Ishikawa (cell line): Measurements from ENCODE around the gene GNG12.
A peak's percentile ranks its signal among the peaks of the same experiment; 100 is the strongest.

ENCODE experiments used
- CEBPB ChIP-seq: IDR thresholded peaks from 2 replicates; pipeline ENCODE4 v1.6.1; 2012
- CREB1 ChIP-seq: IDR thresholded peaks from 2 replicates; pipeline ENCODE4 v1.6.1; 2012; ENCODE audit warnings: low read depth
- EGR1 ChIP-seq: IDR thresholded peaks from 2 replicates; pipeline ENCODE4 v1.6.1; 2012
- EP300 ChIP-seq: IDR thresholded peaks from 2 replicates; pipeline ENCODE4 v1.6.1; 2012; ENCODE audit warnings: borderline replicate concordance
- FOXM1 ChIP-seq: IDR thresholded peaks from 2 replicates; pipeline ENCODE4 v1.6.1; 2012; ENCODE audit warnings: low read depth, borderline replicate concordance
- NFIC ChIP-seq: IDR thresholded peaks from 2 replicates; pipeline ENCODE4 v1.6.1; 2012
- RAD21 ChIP-seq: IDR thresholded peaks from 2 replicates; pipeline ENCODE4 v1.6.1; 2012; ENCODE audit warnings: low read depth
- TAF1 ChIP-seq: IDR thresholded peaks from 2 replicates; pipeline ENCODE4 v1.6.1; 2012; ENCODE audit warnings: low read depth, mild to moderate bottlenecking
- TCF12 ChIP-seq: IDR thresholded peaks from 2 replicates; pipeline ENCODE4 v1.6.1; 2012; ENCODE audit warnings: low read depth
- TEAD4 ChIP-seq: IDR thresholded peaks from 2 replicates; pipeline ENCODE4 v1.6.1; 2012
- YY1 ChIP-seq: IDR thresholded peaks from 2 replicates; pipeline ENCODE4 v1.6.1; 2012; ENCODE audit warnings: low read depth
- ZBTB7A ChIP-seq: IDR thresholded peaks from 2 replicates; pipeline ENCODE4 v1.6.1; 2012; ENCODE audit warnings: low read depth
- TF ChIP-seq, protein P1 (sequence below): IDR thresholded peaks from 2 replicates; pipeline ENCODE4 v1.6.1; 2012
- TF ChIP-seq, protein P2 (sequence below): IDR thresholded peaks from 2 replicates; pipeline ENCODE4 v1.6.1; 2012
- TF ChIP-seq, protein P3 (sequence below): IDR thresholded peaks from 2 replicates; pipeline ENCODE4 v1.6.1; 2012; ENCODE audit warnings: low read depth, mild to moderate bottlenecking

GNG12 gene

DNA sequence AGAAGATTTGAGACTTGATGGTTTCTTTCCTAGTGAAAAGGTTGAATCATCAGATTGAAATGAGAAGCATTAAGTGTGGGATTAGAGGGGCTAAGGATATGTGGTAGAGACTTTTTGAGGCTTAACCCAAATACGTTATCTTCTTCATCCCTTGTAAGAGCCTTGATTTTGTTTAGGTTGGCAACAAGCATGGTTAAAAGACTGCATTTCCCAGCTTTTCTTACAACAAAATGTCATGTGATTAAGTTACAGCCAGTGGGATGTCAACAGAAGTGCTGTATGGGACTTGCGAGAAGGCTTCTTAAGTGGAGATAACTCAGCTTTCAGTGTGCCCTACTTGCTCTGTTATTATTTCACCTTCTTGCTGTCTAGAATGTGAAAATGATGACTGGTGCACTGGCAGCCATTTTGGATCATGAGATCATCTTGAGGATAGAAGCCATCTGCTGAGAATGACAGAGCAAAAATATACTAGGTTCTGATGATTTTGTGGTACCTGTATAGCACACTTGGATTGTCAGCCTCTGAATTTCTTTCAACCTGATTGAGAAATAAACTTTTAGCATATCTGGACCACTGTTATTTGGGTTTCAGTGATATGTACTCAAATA is 41.3 kb upstream of the GNG12 start:
- TF ChIP-seq EGR1 (no peak), TCF12 (no peak), EP300 (no peak), TEAD4 (no peak), ZBTB7A (no peak), YY1 (no peak)
- TF ChIP-seq, protein P1, sequence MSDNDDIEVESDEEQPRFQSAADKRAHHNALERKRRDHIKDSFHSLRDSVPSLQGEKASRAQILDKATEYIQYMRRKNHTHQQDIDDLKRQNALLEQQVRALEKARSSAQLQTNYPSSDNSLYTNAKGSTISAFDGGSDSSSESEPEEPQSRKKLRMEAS: no peak
- TF ChIP-seq, protein P2, sequence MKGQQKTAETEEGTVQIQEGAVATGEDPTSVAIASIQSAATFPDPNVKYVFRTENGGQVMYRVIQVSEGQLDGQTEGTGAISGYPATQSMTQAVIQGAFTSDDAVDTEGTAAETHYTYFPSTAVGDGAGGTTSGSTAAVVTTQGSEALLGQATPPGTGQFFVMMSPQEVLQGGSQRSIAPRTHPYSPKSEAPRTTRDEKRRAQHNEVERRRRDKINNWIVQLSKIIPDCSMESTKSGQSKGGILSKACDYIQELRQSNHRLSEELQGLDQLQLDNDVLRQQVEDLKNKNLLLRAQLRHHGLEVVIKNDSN: no peak

DNA sequence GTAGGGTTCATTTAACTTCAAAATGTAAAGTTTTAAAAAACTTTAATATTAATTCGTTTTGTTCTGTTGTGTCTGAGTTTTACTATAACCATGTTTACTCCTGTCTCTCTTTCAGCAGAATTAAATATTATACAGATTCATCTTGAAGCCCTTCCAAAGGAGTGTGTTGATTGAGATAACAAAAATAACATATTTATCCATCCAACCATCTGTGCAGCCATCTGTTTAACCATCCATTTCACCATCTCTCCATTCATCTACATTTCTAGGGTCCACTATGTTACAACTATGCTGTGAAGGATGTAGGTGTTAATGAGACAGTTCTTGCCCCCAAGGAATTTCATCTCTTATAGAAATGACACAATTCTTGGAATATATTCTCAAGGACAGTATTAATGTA is 36.0 kb upstream of the GNG12 start:
- no peak for TF ChIP-seq RAD21
- TF ChIP-seq ZBTB7A: no peak
- no peak for TF ChIP-seq FOXM1
- no peak for TF ChIP-seq TCF12
- no peak for TF ChIP-seq NFIC
- TF ChIP-seq CEBPB: no peak
- no peak for TF ChIP-seq CREB1
- no peak for TF ChIP-seq EP300
- no peak for TF ChIP-seq YY1
- TF ChIP-seq TAF1: no peak

DNA sequence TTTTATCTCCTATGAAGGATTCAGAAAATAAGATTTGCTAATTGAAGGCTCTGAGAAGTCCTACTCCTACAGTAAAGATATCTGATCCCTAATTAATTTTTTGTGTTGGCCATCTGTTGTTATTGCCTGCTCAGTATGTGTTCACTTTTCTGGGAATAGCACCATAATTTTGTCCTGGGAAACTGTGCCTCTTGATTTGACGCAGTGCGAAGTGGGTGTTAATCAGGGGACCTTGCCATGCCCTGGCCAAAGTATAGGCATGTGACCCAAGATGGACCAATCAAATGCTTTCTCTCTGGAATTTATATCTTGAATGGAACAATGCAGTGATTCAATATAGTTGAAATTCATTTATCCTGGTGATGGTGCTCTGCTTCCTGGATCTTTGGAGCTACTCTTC is 30.4 kb upstream of the GNG12 start:
- no peak for TF ChIP-seq FOXM1
- TF ChIP-seq, protein P2: peak; percentile 50; the same call in 1 of the 2 replicates

DNA sequence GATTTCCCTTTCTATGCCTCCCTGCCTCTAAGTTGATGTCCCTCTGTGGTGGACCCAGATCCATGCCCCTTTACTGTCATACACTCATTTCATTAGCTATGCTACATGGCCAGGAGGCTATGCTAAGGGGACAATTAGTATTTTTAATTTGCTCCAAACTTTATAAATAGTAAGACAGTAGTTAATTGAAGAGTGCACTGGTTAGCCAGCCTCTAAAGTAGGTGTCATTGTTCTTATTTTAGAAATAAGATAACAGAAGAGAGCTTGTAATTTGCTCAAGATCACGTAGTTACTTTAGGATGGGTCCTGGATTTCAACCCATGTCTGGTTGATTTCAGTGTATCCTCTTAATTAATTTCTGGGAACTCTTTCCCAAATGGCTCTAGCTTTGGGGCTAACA is 29.4 kb upstream of the GNG12 start:
- TF ChIP-seq EP300: no peak
- no peak for TF ChIP-seq CEBPB
- TF ChIP-seq TEAD4: no peak
- TF ChIP-seq, protein P3, sequence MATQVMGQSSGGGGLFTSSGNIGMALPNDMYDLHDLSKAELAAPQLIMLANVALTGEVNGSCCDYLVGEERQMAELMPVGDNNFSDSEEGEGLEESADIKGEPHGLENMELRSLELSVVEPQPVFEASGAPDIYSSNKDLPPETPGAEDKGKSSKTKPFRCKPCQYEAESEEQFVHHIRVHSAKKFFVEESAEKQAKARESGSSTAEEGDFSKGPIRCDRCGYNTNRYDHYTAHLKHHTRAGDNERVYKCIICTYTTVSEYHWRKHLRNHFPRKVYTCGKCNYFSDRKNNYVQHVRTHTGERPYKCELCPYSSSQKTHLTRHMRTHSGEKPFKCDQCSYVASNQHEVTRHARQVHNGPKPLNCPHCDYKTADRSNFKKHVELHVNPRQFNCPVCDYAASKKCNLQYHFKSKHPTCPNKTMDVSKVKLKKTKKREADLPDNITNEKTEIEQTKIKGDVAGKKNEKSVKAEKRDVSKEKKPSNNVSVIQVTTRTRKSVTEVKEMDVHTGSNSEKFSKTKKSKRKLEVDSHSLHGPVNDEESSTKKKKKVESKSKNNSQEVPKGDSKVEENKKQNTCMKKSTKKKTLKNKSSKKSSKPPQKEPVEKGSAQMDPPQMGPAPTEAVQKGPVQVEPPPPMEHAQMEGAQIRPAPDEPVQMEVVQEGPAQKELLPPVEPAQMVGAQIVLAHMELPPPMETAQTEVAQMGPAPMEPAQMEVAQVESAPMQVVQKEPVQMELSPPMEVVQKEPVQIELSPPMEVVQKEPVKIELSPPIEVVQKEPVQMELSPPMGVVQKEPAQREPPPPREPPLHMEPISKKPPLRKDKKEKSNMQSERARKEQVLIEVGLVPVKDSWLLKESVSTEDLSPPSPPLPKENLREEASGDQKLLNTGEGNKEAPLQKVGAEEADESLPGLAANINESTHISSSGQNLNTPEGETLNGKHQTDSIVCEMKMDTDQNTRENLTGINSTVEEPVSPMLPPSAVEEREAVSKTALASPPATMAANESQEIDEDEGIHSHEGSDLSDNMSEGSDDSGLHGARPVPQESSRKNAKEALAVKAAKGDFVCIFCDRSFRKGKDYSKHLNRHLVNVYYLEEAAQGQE: no peak
- no peak for TF ChIP-seq TAF1

DNA sequence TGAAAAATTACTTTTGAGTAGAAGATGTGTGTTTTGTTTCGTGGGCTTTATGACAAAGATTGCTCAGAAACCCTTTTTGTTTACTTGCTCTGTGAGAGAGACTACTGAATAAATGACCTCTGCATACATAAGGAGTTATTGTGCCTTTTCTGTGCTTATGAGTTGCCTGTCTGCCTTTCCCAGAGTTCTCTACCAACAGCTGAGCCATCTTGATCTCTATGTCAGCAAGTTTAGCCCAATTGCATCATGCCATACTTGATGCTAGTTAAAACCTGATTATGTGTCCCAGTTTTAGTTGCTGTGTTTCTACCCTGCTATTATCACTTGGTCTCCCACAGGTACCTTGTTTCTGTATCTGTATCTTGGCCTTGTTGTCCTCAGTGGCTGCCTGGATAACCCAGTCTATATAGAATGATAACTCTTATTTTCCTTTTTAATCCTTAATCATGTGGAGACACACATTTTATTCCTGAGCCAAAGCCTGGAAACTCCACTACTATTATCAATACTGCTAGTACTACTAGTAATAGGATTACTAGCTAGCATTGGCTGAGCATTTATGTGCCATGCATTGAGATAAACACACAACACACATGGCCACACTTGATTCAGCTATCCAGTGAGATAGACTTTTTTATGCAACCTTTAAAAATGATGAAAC is 28.7 kb upstream of the GNG12 start:
- TF ChIP-seq EP300 (no peak), ZBTB7A (no peak), TEAD4 (no peak), TCF12 (no peak)
- TF ChIP-seq, protein P3: no peak
- TF ChIP-seq, protein P1: no peak

DNA sequence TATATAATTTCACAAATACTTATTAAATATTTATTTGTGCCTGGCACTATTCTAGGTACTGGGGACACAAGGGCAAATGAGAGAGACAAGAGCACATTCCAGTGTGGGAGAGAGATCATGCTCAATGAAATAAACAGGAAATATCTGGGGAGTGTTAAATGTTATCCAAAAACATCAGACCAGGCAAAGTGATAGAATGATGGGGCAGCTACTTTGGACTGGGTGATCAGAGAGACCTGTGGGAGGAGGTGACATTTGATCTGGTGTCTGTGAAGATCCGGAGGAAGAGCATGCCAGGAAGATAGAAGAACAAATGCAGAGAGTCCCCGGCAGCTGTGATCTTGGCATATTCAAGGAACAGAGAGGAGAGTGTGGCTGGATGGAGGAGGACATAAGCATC is 27.5 kb upstream of the GNG12 start:
- TF ChIP-seq EP300 (no peak), RAD21 (no peak), CREB1 (no peak), CEBPB (no peak)
- TF ChIP-seq, protein P3: no peak
- TF ChIP-seq, protein P1: no peak
- TF ChIP-seq, protein P2: no peak
